ENCODE data around the gene ADARB2.

The ADARB2 gene

DNA sequence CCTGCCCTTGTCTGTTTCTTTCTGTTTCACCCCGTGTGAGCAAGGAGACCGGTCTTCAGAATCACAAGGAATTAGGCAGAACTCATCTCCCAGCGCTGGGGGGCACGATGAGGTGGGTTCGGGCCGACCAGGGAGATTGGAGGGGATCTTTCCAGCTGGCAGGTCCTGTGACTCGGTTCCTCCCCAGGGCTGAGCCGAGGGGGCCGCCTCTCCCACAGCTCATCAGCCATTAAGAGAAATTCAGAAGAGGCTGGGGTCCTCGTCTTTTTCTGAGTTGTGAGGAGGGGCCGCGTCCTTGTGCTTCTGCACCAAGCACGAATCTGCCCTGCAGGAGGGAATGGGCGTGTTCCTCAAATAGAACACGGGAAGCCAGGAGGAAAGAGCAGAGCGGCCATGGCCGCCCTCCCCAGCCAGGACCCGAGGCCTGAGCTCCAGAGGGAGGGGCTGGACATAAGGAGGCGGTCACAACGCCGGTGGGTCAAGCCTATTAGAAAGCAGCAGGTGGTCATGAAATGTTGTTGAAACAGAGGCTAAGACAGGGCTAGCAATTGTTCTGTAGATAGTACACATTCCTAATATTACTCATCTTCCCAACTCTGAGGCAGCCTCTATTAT is 125.3 kb downstream of the ADARB2 start:
- DNase-seq (ENCODE audit: low read depth): no peak

GRCh38 chr10:1610986-1611770 is 126.1 kb downstream of the ADARB2 start:
- no peak for DNase-seq (ENCODE audit: low read depth)

DNA sequence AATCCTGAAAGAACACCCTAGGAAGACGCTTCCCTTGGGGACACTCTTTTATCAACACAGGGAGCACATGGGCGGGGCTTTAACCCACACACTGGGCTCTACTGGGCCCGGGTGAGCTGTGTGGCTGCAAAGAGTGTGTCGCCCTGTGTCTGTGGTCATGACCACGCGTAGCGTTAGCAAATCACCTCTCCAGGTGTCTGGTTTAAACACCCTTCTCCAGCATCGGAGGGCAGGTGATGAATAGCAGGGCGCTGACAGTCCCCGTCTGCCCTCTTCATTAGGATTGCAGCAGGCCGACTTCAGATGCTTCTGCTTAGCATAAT is 127.7 kb downstream of the ADARB2 start:
- DNase-seq (ENCODE audit: low read depth): no peak

DNA sequence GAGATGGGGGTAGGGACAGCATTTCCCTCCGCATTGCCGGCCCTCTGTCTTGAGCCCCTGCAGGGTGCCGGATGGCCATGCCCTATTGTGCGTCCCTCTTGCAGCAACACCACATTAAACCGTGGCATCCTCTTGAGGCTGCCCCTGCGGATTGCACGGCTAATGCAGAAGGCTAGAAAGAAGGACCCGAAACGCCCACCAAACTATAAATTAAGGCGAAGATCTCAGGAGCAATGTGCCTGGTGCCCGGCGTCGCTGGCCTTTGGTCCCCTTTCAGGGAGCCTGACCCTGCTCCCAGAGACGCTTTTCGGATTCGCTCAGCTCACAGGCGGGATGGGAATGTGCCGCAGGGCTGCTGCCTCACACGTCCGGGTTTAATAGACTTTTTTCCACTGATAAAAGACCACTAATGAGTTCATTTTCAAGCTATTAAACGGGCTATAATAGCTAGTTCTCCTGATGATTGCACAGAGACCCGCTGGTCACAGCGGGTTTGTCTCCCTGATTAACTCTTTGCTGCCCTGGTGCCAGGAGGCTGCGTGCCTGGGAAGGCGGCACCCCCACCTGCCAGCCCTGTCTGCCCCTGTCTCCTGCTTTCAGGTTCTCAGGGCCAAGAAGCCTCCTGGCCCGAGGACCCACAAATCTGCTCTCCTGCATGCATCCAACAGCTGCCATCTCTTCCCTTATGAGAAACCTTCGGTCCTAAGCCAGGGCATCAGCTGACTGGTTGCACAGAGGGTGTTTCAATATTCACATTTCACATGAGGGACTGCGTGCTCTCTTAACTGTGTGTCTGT is 128.3 kb downstream of the ADARB2 start:
- no peak for DNase-seq (ENCODE audit: low read depth)

GRCh38 chr10:1608408-1608807 is 128.9 kb downstream of the ADARB2 start:
- no peak for DNase-seq (ENCODE audit: low read depth)

DNA sequence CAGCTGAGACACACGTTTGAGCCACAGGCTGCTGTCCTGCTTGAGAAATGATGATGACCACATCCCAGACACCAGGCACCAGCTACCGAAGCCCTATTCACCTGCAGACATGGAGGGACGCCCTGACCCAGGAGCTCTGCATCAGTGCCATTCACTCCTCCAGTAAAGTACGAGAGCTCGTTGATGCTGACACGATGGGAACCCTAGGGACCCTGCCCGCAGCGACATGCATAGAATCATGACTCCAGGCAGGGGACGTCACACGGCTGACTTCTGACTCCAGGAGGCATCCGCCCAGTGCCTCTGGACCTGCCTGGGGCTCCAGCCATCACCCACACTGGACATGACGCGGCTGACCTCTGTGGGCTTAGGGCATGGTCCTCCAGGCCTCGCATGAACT is 129.9 kb downstream of the ADARB2 start:
- DNase-seq (ENCODE audit: low read depth): no peak

GRCh38 chr10:1605999-1606940 is 131.1 kb downstream of the ADARB2 start:
- no peak for DNase-seq (ENCODE audit: low read depth)

DNA sequence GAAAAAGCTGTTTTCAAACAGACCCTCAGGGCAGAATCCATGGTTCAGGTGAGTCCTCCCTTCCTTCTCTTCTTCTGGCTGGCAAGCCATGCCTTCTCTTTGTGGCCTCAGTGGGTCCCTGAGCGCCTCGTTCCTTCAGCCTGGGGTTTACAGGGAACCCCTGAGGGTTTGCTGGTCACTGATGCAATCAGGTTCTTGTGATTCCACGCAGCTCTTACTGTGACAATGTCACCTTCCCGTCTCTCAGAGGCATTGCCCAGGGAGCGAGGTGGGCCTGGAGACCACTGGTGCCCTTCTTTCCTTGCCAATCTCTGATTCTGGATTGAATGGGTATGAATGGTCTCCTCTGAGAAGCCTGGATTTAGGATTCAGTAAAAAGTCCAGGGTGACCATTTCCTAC is 132.2 kb downstream of the ADARB2 start:
- DNase-seq (ENCODE audit: low read depth): no peak

GRCh38 chr10:1604246-1604645 is 133.1 kb downstream of the ADARB2 start:
- DNase-seq (ENCODE audit: low read depth): no peak

DNA sequence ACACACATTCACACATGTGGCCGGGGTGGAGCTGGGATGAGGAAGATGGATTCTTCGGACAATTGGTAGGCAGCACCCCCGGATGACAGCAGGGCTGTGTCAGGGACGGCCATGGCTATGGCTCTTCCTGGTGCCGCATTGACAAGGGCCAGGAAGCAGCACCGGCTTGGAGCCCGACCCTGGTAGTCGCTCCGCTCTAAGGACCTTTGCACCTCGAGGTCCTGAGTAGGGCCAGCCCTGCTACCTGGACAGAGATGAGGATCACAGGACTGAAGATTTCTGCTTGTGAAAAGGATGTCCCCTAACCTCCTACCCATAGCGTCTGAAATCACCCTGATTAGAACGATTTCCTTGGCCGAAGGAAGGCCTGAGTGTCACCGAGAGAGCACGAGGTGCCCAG is 134.1 kb downstream of the ADARB2 start:
- DNase-seq (ENCODE audit: low read depth): no peak

- no peak for DNase-seq (ENCODE audit: low read depth)
These were observed 135.3 kb downstream of the ADARB2 start for GRCh38 chr10:1602037-1602484.

DNA sequence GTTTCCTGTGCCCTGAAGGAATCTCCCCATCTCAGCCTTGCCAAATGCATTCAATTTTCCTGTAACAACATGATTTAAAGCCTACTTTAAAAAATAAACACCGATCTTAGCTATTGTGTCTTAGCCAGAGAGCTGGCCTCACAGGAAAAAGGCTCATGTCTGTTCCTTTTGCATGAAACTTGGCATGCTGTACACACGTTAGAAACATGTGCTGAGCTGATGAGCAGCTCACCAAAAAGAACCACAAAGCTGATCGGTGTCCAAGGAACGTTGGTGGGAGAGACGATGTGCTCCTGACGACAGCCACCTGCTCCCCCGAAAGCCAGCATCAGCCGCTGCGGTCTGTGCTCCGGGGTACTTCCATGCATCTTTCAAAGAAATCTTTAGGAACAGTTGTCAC is 135.9 kb downstream of the ADARB2 start:
- no peak for DNase-seq (ENCODE audit: low read depth)

DNA sequence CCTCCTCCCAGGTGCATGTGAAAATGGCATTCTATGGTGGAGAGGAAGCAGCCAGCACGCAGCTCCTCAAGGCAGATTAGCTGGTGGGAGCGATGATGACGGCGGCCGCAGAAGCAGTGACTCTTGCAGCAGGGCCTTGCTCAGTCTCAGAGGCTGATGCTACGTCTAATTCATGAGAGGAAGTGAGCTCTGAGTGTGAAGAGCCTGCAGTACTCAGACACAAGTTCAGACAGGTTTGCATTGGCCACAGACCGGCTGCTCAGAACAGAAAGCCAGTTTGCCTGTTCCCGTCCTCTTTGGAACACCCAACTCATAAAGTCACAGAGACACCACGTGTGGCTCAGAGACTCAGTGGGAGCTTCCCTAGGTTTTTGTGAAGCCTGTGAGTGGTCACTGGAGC is 136.5 kb downstream of the ADARB2 start:
- DNase-seq (ENCODE audit: low read depth): no peak

GRCh38 chr10:1598393-1599153 is 138.8 kb downstream of the ADARB2 start:
- no peak for DNase-seq (ENCODE audit: low read depth)

DNA sequence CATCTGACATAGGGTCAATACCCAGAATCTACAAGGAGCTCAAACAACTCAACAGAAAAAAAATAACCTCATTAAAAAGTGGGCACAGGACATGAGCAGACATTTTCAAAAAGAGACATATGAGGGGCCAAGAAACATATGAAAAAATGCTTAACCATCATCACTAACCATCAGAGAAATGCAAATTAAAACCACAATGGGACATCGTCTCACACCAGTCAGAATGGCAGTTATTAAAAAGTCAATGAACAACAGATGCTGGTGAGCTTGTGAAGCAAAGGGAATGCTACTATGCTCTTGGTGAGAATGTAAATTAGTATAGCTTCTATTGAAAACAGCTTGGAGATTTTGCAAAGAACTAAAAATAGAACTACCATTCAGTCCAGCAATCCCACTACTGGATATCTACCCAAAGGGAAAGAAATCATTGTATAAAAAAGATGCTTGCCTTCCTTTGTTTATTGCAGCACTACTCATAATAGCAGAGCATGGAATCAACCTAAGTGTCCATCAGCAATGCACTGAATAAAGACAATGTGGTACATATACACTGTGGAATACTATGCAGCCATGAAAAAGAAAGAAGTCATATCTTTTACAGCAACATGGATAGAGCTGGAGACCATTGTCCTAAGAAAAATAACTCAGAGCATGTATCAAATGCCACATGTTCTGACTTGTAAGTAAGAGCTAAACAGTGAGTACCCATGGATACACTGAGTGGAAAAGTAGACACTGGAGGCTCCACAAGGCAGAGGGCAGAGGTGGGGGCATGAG is 139.8 kb downstream of the ADARB2 start:
- DNase-seq (ENCODE audit: low read depth): no peak

DNA sequence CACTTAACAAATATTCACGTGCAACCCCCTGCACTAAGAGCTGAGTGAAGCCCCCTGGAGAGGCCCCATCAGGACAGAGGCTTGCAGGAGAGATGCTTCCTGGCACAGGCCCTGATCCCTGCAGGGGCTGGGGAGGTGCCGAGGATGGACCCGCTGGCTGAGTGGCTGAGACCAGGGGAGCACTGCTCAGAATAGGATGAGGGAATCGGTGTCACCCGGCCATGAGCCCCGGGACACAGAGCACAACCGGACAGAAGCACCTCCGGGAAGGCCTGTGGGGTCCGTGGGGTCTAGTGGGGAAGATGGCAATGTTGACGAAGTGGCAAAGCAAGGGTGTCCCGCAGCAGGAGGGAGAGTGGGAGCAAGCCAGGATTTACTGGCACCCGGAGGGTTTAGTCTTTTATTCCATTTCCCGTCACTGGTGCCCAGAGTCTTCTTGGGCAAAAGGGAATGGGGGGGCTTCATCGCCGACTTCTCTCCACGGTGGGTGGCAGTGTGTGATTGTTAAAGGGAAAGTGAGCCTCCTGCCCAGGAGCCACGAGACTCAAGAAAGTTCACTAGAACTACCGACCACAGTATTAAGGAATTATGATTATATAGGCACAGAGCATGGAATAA is 140.7 kb downstream of the ADARB2 start:
- DNase-seq (ENCODE audit: low read depth): no peak

- no peak for DNase-seq (ENCODE audit: low read depth)
These were observed 141.6 kb downstream of the ADARB2 start for GRCh38 chr10:1595726-1596125.

DNA sequence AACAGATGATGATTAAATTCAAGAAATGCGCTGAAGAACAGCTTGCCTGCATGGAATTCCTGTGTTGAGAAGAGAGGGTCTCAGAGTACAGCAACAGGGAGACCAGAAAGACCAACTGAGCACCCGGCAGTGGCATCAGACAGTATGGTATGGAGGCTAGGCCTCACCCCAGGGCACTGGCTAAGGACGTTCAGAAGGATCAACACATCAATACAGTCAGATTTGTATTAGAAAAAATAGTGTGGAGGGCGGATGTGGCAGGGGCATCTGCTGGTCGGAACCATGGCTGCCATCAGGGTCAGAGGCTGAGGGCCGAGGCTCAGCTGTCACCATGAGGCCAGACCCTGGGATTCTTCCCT is 142.1 kb downstream of the ADARB2 start:
- no peak for DNase-seq (ENCODE audit: low read depth)

DNA sequence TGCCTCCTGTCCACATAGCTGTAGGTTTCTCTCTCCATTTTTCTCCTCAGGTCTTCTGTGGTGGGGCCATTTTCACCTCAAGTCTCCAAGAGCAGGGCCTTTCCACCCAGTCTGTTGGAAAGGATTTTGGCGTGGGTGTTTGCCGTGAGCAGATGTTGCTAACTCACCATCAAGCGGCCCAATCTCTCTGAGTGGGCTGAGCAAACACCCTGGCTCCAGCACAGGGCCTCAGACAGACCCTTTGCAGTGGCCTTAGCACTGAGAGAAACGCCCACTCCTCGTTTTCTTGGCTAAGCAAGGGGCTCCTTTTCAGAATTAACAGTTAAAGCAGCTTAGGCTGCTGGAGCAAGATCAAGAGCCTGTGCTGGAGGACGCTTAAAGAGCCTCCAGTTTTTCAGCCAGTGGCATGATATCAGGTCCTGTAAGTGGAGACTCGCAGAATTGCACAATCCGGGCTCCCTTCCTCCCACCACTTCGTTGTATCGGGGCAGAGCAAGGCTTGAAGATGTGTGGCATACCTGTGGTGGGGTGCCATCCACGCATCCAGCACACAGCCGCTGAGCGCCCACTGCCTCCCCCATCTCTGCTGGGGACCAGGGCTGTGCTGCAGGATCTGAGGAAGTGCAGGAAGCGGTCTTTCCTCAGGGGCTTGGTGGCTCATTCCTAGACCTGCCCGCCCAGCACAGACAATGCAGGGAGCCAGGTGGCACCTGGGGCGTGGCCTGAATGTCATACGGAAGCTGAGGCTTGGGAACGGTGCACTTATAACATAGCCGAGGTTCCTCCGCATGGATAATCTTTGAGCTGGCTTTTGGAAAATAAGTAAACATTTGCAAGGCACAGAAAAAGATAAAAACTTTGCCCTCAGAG is 142.7 kb downstream of the ADARB2 start:
- DNase-seq (ENCODE audit: low read depth): no peak

Measured in activated T-helper 9 cell treated with anti-CD3 and anti-CD28 coated beads, Interleukin-2, amount 50 U/mL, for 16 hours (primary cell).